ENCODE results near the gene MYO18A. TPM values are rescaled to one million over a fixed set of nuclear protein-coding genes. Genes with fewer than 3 reads are reported as not detected.

Gene MYO18A
- total RNA-seq, 2 donors from 2014 or later = 45.4 to 73.2 TPM

- TF ChIP-seq CTCF (IDR thresholded peaks at IDR 0.05) (no peak), POLR2A (IDR thresholded peaks at IDR 0.05) (no peak)
- ATAC-seq = no peak
- Histone ChIP-seq H3K27me3 (no peaks in the 10 kb centered on the region), H3K4me1 (no peaks in the 10 kb centered on the region), H3K27ac (no peak overlapping the region), H3K9me3 (no peaks in the 10 kb centered on the region), H3K4me3 (no peak overlapping the region), H3K36me3 (replicated peaks in 1 of 2; ENCODE audit: insufficient read depth in 1 of 2, low read depth in 2 of 2) (no peaks in the 10 kb centered on the region)
- intact Hi-C loops (cut with DNase I) = no loop called here
- no peak for DNase-seq
- whole genome bisulfite sequencing, 2 donors = 83 to 84% methylated on average over 7 of the region's 7 CpGs
Observed at GRCh38 chr17:29066606-29067005, 113.6 kb downstream of the MYO18A start.

DNA sequence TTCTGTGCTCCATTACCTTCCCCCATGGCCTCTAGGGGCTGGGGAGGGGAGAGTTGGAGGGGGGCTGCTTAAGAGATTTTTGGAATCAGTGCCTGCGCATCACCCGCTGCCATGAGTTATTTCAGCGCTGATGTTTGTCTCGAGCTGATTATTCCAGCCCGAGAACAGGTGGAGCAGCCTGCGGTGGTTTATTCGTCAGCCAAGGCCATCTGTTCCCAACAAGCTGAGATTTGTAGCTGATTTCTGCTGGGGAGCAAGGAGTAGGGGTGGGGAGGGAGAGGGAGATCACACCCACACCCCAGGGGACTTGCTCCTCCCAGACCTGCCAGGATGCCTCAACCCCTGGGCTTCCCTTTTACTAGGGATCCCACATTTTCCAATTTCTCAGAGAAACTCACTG lies 114.2 kb downstream of the MYO18A start:
- no peak overlapping the region for H3K27ac ChIP-seq
- no peak for DNase-seq
- intact Hi-C loops (cut with DNase I) = no loop called here
- 49 to 65% methylated on average over 7 of the region's 7 CpGs for WGBS, 2 donors
- H3K4me3 ChIP-seq = no peak overlapping the region
- ATAC-seq = no peak
- H3K36me3 ChIP-seq (replicated peaks in 1 of 2; ENCODE audit: insufficient read depth in 1 of 2, low read depth in 2 of 2) = no peaks in the 10 kb centered on the region
- TF ChIP-seq CTCF (IDR thresholded peaks at IDR 0.05) (no peak), POLR2A (IDR thresholded peaks at IDR 0.05) (no peak)
- no peaks in the 10 kb centered on the region for H3K9me3 ChIP-seq
- no peaks in the 10 kb centered on the region for H3K4me1 ChIP-seq
- H3K27me3 ChIP-seq = no peaks in the 10 kb centered on the region

- TF ChIP-seq CTCF (IDR thresholded peaks at IDR 0.05) = no peak
- no peak for TF ChIP-seq POLR2A (IDR thresholded peaks at IDR 0.05)
- Histone ChIP-seq H3K4me3 (no peak overlapping the region), H3K27ac (no peak overlapping the region), H3K27me3 (no peaks in the 10 kb centered on the region), H3K4me1 (no peaks in the 10 kb centered on the region), H3K36me3 (replicated peaks in 1 of 2; ENCODE audit: insufficient read depth in 1 of 2, low read depth in 2 of 2) (no peaks in the 10 kb centered on the region), H3K9me3 (no peaks in the 10 kb centered on the region)
- WGBS, 2 donors = 77 to 81% methylated on average over 7 of the region's 7 CpGs
- DNase-seq = no peak
- ATAC-seq = no peak
- intact Hi-C loops (cut with DNase I) = no loop called here
Observed at GRCh38 chr17:29063992-29064391, 116.2 kb downstream of the MYO18A start.

- TF ChIP-seq POLR2A (IDR thresholded peaks at IDR 0.05) (no peak), CTCF (IDR thresholded peaks at IDR 0.05) (no peak)
- WGBS, 2 donors = 93 to 94% methylated on average over 8 to 9 of the region's 9 CpGs
- DNase-seq = no peak
- intact Hi-C loops (cut with DNase I) = no loop called here
- Histone ChIP-seq H3K27ac (no peak overlapping the region), H3K27me3 (no peaks in the 10 kb centered on the region), H3K36me3 (replicated peaks in 1 of 2; ENCODE audit: insufficient read depth in 1 of 2, low read depth in 2 of 2) (no peaks in the 10 kb centered on the region), H3K9me3 (no peaks in the 10 kb centered on the region), H3K4me1 (no peaks in the 10 kb centered on the region), H3K4me3 (no peak overlapping the region)
- no peak for ATAC-seq
Observed at GRCh38 chr17:29062215-29062614, 118.0 kb downstream of the MYO18A start.

DNA sequence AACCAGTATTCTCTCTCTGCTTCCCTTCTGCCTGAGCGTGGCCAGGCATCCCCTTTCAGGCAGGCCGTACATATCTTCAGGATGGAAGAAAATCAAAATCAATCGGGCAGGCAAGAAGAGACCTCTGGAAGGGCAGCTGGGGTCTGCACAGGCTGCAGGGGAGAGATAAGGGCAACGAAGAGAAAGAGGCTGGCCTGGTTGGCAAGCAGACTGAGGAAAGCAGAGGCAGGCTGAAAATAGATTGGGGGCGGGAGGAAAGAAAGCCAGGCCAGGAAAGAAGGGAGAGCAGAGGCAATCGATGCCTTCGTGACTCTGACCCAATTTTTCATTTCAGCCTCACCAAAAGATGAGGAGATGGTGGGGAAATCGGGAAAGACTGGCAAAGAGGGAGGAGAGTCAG lies 119.2 kb downstream of the MYO18A start:
- 59 to 62% methylated on average over 8 of the region's 8 CpGs for WGBS, 2 donors
- H3K27ac ChIP-seq = no peak overlapping the region
- no peak for ATAC-seq
- no peak for DNase-seq
- H3K36me3 ChIP-seq (replicated peaks in 1 of 2; ENCODE audit: insufficient read depth in 1 of 2, low read depth in 2 of 2) = no peaks in the 10 kb centered on the region
- TF ChIP-seq POLR2A (IDR thresholded peaks at IDR 0.05) = no peak
- TF ChIP-seq CTCF (IDR thresholded peaks at IDR 0.05) = no peak
- no peaks in the 10 kb centered on the region for H3K9me3 ChIP-seq
- H3K4me1 ChIP-seq = no peaks in the 10 kb centered on the region
- H3K4me3 ChIP-seq = no peak overlapping the region
- H3K27me3 ChIP-seq = no peaks in the 10 kb centered on the region
- intact Hi-C loops (cut with DNase I) = no loop called here
